ENCODE data around the gene PCSK9.

- peak in 1 of 3 donors; percentile 19 for TF ChIP-seq CTCF (IDR thresholded peaks at IDR 0.05)
- TF ChIP-seq POLR2A (IDR thresholded peaks at IDR 0.05), result no peak
- TF ChIP-seq POLR2AphosphoS5 (IDR thresholded peaks at IDR 0.05), result no peak
Observed at GRCh38 chr1:55071477-55071876, 32.1 kb downstream of the PCSK9 start.
